GM21423 (cell line): ENCODE data around the gene KCNJ14.

Experiments used
- ATAC-seq: cut with Tn5 transposase; IDR thresholded peaks from one replicate; pipeline ENCODE4 v1.9.1; 2021; ENCODE audit warnings: mild to moderate bottlenecking, moderate library complexity; ENCODE audit not compliant: unreplicated experiment

Gene KCNJ14

DNA sequence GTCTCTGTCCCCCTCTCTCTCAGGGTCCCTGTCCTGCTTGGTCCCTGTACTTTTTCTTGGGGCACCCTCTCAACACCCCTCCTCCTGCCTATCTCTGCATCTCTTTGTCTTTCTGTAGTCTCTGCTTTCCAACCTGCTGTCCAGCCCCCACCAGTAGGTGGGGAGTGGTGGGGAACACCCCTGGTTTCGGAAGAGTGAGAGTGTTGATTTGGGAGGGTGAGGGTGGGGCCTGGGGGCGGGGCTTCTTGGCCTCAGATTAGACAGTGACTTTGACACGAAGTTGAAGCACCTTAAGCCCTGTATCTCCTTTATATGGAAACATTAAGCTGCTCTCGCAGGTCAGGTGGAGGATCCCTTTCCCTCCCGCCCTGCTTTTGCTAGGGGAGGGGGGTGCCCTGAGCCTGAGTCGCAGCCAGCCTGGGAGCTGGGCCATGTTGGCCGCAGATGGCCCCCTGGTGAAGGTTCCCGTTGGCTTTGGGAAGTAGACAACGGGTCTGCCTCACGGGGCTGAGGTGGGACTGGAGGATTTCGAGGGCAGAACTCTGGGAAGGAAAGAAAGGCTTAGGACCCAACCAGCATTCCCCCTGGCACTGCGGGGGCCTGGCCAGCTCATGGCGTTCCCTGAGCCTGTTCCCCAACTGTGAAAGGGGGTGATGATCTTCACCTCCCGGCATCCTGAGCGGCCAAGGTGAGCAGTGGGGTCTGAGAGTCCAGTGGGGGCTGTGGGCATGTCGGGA is at the start of gene KCNJ14:
Gene KCNJ14, plus strand, starts transcription at position 404 of the 737 bp plus-strand sequence. CDS start 6,151 bp downstream, outside the sequence.
- ATAC-seq: no peak

DNA sequence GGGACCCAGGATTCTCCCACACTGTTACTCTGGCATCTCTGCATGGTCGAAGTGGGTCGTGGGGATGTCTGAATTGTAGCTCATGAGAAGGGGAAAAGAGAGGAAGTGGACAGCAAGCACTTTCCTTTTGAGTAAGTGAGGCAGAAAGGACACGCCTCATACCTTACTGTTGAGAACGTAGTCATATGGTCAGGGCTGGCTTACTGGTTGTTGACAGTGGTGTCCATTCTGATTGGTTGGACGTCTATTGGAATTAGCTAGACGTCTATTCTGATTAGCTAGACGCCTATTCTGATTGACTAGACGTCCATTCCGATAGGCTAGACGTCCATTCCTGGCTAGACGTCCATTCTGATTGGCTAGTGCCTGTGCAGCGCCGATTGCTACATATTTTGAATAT is 49.5 kb upstream of the KCNJ14 start:
- no peak for ATAC-seq

DNA sequence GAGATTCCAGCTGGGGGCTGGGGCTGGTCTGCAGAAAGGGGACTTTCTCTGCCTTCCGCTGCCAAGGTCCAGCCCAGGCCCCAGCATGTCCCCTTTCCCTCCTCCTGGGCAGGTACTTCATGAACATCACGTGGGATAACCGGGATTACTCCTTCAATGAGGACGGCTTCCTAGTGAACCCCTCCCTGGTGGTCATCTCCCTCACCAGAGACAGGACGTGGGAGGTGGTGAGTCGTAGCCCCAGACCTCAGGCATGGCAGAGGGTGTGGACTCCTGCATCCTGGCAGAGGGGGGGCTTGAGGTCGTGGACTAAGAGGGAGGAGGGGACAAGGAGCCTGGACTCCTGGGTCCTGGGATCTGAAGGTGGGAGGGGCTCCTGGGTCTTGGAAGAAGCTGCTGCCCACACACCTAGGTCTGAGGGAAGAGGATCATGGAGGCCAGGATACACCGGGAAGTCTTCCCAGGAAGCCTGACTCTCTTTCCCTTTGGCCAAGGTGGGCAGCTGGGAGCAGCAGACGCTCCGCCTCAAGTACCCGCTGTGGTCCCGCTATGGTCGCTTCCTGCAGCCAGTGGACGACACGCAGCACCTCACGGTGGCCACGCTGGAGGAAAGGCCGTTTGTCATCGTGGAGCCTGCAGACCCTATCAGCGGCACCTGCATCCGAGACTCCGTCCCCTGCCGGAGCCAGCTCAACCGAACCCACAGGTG is 41.3 kb upstream of the KCNJ14 start:
- no peak for ATAC-seq

DNA sequence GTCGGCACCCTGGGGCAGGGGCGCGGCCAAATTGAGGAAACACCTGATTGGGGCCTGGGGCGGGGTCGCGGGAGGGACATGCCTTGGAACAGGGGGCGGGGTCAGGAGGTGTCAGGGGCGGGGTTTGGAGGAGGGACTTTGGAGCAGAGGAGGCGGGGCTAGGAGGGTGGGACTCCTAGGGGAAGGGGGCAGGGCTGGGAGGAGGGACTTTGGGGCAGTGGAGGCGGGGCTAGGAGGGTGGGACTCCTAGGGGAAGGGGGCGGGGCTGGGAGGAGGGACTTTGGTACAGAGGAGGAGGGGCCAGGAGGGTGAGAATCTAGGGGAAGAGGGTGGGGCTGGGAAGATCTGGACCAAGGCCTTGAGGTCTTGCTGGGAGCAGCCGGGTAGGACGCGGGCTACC is 40.0 kb upstream of the KCNJ14 start:
- no peak for ATAC-seq

DNA sequence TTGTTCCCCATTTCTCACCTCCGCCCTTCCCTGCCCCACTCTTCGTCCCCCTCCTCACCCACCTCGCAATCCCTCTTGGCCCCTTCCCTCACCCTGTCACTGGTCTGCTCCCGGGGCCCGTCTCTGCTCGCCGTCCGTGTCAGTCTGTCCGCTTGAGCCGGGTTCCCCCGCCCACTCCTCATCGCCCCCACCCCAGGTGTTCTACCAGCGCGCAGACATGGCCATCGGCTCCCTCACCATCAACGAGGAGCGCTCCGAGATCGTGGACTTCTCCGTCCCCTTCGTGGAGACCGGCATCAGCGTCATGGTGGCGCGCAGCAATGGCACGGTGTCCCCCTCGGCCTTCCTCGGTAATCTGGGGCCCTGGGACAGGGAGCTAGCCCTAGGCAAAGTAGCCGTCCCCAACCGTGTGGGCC is 39.6 kb upstream of the KCNJ14 start:
- ATAC-seq: no peak

DNA sequence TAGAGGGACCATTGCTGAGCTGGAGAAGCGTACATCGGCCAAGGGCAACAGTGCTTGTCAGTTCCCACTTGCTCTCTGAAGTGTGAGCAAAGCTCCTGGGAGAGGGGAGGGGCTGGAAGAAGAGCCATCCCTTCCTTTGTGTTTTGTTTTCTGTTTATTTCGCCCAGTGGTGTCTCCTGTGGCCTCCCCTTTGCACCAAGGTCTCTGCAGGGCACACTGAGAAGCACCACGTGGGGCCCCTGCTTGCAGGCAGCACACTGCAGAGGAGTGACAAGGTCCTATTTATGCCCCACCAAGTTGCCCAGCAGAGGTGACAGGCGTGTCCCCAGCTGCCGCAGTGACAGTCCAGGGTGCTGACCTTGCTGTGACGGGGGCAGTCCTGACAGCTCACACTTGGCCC is 38.0 kb upstream of the KCNJ14 start:
- no peak for ATAC-seq

DNA sequence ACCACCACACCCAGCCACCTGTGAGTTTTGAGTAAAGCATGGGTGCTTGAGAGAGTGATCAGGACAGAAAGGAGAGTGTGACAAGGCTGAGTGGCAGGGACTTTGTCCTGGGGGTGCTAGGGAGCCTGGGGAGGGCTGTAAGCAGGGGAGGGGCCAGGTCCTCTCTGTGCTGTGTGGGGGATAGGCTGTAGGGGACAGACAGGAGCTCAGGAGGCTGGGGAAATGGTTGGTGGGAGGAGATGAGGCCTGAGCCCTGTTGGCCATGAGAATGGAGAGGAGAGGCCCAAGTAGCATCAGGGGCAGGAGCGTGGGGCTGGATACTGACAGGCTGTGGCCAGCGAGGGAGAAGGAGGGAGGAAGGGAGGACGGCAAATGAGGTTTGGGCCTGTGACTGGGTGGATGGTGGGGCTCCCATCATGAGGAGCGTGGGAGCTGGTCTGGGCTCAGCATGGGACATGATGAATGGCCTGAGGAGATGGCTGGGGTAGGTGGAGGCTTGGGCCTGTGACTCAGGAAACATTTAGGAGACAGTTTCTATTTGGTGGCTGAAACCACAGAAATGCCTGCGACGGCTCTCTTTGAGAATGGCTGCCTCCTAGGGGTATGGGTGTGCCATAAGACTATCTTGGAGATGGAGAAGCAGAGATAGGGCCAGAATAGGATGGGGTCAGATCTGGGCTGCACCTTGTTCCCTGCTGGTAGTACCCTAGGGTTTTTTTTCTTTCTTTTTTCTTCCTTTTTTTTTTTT is 36.9 kb upstream of the KCNJ14 start:
- no peak for ATAC-seq

DNA sequence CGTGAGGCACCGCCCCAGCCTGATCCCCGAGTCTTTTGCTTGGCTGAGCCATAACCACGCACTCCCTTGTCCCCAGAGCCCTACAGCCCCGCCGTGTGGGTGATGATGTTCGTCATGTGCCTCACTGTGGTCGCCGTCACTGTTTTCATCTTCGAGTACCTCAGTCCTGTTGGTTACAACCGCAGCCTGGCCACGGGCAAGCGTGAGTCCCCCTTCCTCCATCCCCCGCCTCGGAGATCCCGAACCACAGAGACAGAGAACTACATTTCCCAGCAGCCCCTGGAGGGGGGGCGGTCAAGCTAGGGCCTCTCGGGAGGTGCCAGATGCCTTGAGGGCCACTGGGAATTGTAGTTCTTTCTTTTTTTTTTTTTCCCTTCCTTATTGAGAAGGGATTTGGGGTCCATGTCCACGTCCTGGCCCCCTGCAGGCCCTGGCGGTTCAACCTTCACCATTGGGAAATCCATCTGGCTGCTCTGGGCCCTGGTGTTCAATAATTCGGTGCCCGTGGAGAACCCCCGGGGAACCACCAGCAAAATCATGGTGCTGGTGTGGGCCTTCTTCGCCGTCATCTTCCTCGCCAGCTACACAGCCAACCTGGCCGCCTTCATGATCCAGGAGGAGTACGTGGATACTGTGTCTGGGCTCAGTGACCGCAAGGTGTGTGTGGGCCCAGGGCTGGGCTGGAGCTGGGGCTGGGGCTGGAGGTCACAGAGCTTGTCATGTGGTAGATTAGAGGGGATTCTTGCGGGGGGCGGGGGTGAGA is 36.0 kb upstream of the KCNJ14 start:
- no peak for ATAC-seq

DNA sequence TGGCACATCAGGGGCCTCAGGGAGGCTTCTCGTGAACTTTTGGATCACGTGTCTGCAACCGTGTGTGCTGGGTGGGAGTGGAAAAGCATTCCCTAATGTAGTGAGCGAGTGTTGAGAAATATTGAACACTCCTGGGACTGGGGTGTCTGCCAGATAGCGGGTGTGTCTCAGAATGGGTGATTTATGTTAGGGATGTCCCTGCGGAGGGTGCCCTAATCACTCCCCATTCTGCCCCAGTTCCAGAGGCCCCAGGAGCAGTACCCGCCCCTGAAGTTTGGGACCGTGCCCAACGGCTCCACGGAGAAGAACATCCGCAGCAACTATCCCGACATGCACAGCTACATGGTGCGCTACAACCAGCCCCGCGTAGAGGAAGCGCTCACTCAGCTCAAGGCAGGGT is 33.8 kb upstream of the KCNJ14 start:
- no peak for ATAC-seq

DNA sequence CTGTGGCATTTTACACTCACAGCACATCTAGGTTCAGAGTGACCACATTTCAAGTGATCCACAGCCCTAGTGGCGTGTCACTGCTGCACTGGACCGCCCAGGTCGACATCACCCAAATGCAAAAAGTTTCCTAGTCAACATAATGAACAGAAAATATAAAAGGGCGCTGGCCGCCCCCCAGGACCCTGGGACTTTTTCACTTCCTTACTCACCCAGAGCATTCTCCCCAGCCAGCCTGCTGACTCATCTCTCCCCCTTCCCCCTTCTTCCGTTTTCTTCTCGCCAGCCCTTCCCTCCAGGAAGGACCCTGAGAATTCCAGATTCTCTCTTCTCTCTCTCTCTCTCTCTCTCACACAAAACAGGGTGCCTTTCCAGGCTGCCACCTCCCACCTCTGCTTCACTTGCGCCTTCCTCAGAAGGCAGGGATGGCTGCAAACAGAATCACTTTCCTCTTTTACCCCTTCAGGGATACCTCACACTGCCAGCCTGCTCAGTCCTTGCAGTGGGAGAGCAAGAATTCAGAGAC is 30.6 kb upstream of the KCNJ14 start:
- ATAC-seq: no peak

DNA sequence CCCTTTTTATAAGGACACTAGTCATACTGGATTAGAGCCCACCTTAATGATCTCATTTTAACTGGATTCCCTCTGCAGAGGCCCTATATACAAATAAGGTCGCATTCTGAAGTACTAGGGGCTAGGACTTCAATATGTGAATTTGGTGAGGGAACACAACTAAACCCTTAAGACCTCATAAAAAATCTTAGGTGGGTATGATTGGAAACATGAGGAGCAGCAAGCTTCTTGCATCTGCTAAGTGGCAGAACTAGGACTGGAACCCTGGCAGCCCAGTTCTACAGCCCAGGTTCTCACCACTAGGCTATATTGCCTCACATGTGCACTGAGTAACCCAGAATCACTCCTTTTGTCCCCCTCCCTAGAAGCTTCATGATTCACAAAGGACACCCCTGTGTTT is 26.7 kb upstream of the KCNJ14 start:
- ATAC-seq: no peak

DNA sequence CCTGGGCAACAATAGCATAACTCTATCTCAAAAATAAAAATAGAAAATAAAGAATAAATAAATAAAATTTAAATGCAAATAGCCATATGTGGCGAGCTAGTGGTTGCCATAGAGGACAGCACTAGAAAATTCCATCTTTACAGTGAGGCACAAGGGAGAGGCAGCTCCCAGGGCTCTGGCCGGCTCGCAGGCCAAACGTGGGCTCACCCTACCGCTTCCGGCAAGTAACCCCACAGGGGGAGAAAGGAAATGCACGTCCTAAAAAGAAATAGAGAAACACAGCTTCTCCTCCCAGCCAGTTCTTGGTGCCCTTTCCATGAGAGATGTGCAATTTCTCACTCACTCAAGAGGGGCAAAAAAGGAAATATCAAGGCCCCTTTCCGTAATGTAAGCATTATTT is 22.0 kb upstream of the KCNJ14 start:
- no peak for ATAC-seq

DNA sequence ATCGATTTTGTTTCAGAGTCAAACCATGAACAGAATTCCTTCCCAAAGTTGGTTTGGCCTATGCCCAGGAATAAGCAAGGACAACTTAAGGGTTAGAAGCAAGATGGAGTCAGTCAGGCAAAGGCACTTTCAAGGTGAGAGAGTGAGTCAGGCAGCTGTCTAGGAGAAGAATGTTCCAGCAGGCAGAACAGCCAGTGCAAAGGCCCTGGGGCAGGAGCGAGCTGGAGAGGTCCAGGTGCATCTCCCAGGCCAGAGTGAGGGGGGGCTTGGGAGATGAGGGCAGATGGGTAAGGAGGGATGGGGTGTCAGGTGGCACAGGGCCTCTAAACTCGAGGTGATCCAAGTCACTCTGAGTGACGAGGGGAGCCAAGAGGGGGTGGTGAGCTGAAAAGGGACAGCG is 18.8 kb upstream of the KCNJ14 start:
- no peak for ATAC-seq

DNA sequence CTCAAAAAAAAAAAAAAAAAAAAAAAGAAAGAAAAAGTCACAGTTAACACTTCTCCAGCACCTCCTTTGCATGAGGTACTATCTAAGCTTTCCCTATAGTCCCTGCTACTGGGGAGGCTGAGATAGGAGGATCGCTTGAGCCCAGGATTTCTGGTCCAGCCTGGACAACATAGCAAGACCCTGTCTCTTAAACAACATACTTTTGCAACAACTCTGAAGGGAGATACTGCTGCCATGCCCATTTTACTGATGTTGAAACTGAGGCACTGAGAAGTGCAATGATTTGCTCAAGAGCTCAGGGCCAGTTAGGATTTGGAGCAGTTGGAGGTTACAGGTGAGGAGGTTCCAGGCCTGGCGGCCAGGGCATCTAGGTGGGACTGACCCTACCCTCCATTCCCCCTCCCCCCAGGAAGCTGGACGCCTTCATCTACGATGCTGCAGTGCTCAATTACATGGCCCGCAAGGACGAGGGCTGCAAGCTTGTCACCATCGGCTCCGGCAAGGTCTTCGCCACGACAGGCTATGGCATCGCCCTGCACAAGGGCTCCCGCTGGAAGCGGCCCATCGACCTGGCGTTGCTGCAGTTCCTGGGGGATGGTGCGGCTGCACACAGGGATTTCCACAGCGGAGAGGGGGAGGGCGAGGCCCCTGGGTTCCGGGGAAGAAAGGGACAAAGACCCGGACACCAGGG is 13.9 kb upstream of the KCNJ14 start:
- ATAC-seq: no peak

DNA sequence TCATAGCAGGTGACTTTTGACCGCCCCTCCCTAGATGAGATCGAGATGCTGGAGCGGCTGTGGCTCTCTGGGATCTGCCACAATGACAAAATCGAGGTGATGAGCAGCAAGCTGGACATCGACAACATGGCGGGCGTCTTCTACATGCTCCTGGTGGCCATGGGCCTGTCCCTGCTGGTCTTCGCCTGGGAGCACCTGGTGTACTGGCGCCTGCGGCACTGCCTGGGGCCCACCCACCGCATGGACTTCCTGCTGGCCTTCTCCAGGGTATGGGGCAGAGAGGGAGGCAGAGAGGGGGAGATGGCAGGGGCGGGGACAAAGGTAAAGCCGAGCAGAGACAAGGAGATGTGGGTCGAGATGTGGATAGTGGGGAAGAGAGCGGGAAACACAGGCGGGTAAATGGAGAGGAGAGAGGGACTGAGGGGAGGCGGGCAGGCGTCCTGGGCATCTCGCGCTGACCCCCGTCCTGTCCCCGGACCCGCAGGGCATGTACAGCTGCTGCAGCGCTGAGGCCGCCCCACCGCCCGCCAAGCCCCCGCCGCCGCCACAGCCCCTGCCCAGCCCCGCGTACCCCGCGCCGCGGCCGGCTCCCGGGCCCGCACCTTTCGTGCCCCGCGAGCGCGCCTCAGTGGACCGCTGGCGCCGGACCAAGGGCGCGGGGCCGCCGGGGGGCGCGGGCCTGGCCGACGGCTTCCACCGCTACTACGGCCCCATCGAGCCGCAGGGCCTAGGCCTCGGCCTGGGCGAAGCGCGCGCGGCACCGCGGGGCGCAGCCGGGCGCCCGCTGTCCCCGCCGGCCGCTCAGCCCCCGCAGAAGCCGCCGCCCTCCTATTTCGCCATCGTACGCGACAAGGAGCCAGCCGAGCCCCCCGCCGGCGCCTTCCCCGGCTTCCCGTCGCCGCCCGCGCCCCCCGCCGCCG is 13.0 kb upstream of the KCNJ14 start:
- ATAC-seq: no peak

DNA sequence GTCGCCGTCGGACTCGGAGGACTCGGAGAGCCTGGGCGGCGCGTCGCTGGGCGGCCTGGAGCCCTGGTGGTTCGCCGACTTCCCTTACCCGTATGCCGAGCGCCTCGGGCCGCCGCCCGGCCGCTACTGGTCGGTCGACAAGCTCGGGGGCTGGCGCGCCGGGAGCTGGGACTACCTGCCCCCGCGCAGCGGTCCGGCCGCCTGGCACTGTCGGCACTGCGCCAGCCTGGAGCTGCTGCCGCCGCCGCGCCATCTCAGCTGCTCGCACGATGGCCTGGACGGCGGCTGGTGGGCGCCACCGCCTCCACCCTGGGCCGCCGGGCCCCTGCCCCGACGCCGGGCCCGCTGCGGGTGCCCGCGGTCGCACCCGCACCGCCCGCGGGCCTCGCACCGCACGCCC is 12.1 kb upstream of the KCNJ14 start:
- ATAC-seq: no peak

DNA sequence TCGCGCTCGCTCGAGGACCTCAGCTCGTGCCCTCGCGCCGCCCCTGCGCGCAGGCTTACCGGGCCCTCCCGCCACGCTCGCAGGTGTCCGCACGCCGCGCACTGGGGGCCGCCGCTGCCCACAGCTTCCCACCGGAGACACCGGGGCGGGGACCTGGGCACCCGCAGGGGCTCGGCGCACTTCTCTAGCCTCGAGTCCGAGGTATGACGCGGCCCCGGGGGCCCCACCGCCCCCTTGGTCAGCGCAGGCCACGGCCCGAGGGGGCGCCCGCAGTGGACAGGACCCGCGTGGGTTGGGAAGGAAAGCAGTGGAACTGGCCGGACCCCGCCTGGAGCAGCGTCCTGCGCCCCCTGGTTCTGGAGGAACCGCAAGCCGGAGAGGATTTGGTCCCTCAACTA is 11.6 kb upstream of the KCNJ14 start:
- ATAC-seq: no peak

DNA sequence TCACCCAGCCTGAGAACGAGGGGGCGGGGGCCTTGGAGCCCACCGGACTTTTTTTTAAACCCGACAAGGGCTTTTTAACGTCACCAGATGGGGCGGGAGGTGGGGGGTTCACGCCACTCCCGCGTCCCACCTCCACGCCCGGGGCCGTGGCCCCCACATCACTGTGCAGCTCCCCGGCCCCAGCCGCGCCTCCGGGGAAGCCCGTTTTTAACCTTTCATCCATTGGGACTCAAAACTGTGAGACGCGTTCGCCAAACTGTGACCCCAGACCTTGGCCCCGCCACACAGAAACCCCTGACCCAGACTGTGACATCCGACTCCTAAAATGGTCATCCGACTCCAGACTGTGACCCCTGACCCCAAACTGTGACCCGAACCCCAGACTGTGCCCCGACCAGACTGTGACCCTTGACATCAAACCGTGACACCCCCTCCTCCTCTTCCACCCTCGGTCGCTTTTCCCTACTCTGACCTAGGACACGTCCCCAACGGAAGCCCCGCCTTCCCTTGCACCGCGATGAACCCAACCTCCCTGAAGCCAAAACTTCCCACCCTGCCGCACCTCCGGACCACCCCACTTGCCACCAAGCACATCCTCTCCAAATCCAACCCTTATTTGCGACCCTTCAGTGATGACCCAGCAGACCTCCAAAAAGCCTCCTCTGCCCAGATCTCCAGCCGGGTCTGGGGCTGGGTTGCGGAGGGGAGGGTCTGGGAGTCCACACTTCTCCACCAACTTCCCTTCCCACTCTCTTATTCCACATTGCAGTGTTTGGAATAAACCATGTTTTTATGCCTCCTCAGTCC is 11.0 kb upstream of the KCNJ14 start:
- ATAC-seq: no peak

DNA sequence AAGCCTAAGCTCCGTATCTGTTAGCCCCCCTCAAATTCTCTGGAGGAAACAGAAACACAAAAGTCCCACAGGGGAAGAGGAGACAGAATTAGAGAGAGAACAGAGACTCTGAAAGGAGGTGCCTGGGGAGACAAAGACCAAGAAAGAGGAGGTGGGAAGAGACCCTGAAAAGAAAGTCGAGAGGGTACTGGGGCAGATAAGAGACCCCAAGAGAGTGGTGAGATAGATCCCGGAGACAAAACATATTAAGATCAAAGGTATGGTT is 10.5 kb upstream of the KCNJ14 start:
- ATAC-seq: no peak
